GM12878 (cell line): Measurements from ENCODE around the gene RAB31. TPM values are rescaled to one million over a fixed set of nuclear protein-coding genes. Genes with fewer than 3 reads are reported as not detected.

ENCODE experiments used
- ATAC-seq: fragments of 200-7000 bp; cut with Tn5 transposase; 3 replicates; pipeline ENCODE4 v1.9.1; 2020; ENCODE audit warnings: mild to moderate bottlenecking, moderate library complexity
- BruUV-seq: library from RNA; stranded (reverse); fragments of 400-500 nt; replicated peaks from 2 replicates; lab custom pipeline; 2021; lab: Mats Ljungman, UMichigan
- CTCF ChIA-PET: fragments of 300-600 bp; sonication (Branson Sonifier 250); formaldehyde crosslinking; extraction: SDS; loops from one replicate; lab custom pipeline; 2021; ENCODE audit warnings: inconsistent platforms; lab: Yijun Ruan, JAX
- POLR2A ChIA-PET: fragments of 350-600 bp; formaldehyde crosslinking; extraction: SDS; loops from one replicate; lab custom pipeline; 2021; ENCODE audit warnings: inconsistent platforms; lab: Charles Lee
- RAD21 ChIA-PET: fragments of 300-600 bp; sonication (Branson Sonifier 250); formaldehyde crosslinking; loops from one replicate; lab custom pipeline; 2023; ENCODE audit warnings: antibody characterized with exemption; ENCODE audit not compliant: unreplicated experiment; lab: Charles Lee
- SMC1A ChIA-PET: fragments of 300-600 bp; sonication (Branson Sonifier 250); formaldehyde crosslinking; loops from one replicate; lab custom pipeline; 2023; ENCODE audit not compliant: unreplicated experiment, uncharacterized antibody; lab: Charles Lee
- DNase-seq: peaks from one replicate; pipeline ENCODE4 v3.0.0-alpha.2; 2011; ENCODE audit warnings: low read depth, low spot score
- FAIRE-seq: peaks from 3 replicates; lab custom pipeline; 2011; peaks lifted over from hg19 to GRCh38; lab: Jason Lieb, UNC
- H2AFZ ChIP-seq: 2 replicates; pipeline ENCODE4 v1.6.0; 2011; ENCODE audit warnings: low read depth, low read length, control low read depth; ENCODE audit not compliant: control insufficient read depth
- H3K27ac ChIP-seq: 2 replicates; pipeline ENCODE4 v1.5.1; 2011; ENCODE audit warnings: control low read depth; ENCODE audit not compliant: control insufficient read depth, insufficient read depth
- H3K27me3 ChIP-seq, 2 experiments: replicated peaks in 1 of 2; 2 replicates each; pipeline versions ENCODE4 v1.6.0 to v1.6.1; 2011; ENCODE audit warnings: low read length in 1 of 2; ENCODE audit not compliant: control insufficient read depth in 2 of 2, insufficient read depth in 2 of 2
- H3K36me3 ChIP-seq, 2 experiments: 2 replicates each; pipeline ENCODE4 v1.5.1; 2011; ENCODE audit warnings: low read length in 1 of 2; ENCODE audit not compliant: control insufficient read depth in 2 of 2, insufficient read depth in 2 of 2
- H3K4me1 ChIP-seq: 2 replicates; pipeline ENCODE4 v1.6.1; 2011; ENCODE audit warnings: mild to moderate bottlenecking, low read length, moderate library complexity, mixed read lengths; ENCODE audit not compliant: control insufficient read depth, insufficient read depth
- H3K4me2 ChIP-seq: 2 replicates; pipeline ENCODE4 v1.6.0; 2011; ENCODE audit warnings: control low read depth; ENCODE audit not compliant: control insufficient read depth, insufficient read depth
- H3K4me3 ChIP-seq: fragments of 200-600 bp; sonication (generic); 2 replicates; pipeline ENCODE4 v1.5.1; 2016
- H3K79me2 ChIP-seq: 2 replicates; pipeline ENCODE4 v1.6.0; 2011; ENCODE audit warnings: low read length; ENCODE audit not compliant: control insufficient read depth, insufficient read depth
- H3K9ac ChIP-seq: 2 replicates; pipeline ENCODE4 v1.8.0; 2011; ENCODE audit warnings: low read length, control low read depth, mixed read lengths; ENCODE audit not compliant: control insufficient read depth, insufficient read depth
- H3K9me3 ChIP-seq: replicated peaks from 3 replicates; pipeline ENCODE4 v1.5.1; 2011; ENCODE audit warnings: mild to moderate bottlenecking, low read length; ENCODE audit not compliant: control insufficient read depth, insufficient read depth
- H4K20me1 ChIP-seq: 2 replicates; pipeline ENCODE4 v1.6.0; 2011; ENCODE audit not compliant: control insufficient read depth, insufficient read depth
- BCL3 ChIP-seq: IDR thresholded peaks from 2 replicates; pipeline ENCODE4 v1.6.1; 2011; ENCODE audit warnings: borderline replicate concordance, low read depth, mild to moderate bottlenecking, moderate library complexity, low read length; ENCODE audit not compliant: insufficient read depth, poor library complexity, severe bottlenecking
- BCLAF1 ChIP-seq: fragments of 450-650 bp; IDR thresholded peaks from 2 replicates; pipeline ENCODE4 v1.6.1; 2017; ENCODE audit warnings: antibody characterized with exemption, mild to moderate bottlenecking, moderate library complexity
- BRCA1 ChIP-seq: IDR thresholded peaks from 2 replicates; pipeline ENCODE4 v1.6.1; 2011; ENCODE audit warnings: low read depth, low read length, improper control_type of control experiment
- NFYB ChIP-seq: IDR thresholded peaks from 2 replicates; pipeline ENCODE4 v1.6.1; 2011; ENCODE audit warnings: low read depth, mild to moderate bottlenecking, low read length, improper control_type of control experiment, moderate library complexity; ENCODE audit not compliant: insufficient read depth
- RAD21 ChIP-seq: IDR thresholded peaks from 2 replicates; pipeline ENCODE4 v1.6.1; 2011; ENCODE audit warnings: mild to moderate bottlenecking, low read depth, low read length, moderate library complexity; ENCODE audit not compliant: insufficient read depth
- RB1 ChIP-seq: fragments of 450-650 bp; formaldehyde crosslinking; IDR thresholded peaks from 2 replicates; pipeline ENCODE4 v1.6.1; 2017; ENCODE audit warnings: mild to moderate bottlenecking, borderline replicate concordance
- RELA ChIP-seq: fragments of 450-650 bp; IDR thresholded peaks from 2 replicates; pipeline ENCODE4 v1.8.0; 2014; ENCODE audit warnings: borderline replicate concordance; ENCODE audit not compliant: partially characterized antibody
- RELB ChIP-seq: fragments of 450-650 bp; IDR thresholded peaks from 2 replicates; pipeline ENCODE4 v1.6.1; 2017; ENCODE audit warnings: low read depth, mild to moderate bottlenecking, moderate library complexity
- SMAD1 ChIP-seq: fragments of 450-650 bp; IDR thresholded peaks from 2 replicates; pipeline ENCODE4 v1.6.1; 2018; ENCODE audit warnings: mild to moderate bottlenecking, low read depth; ENCODE audit not compliant: partially characterized antibody
- SUZ12 ChIP-seq: fragments of 200-600 bp; sonication (generic); IDR thresholded peaks from one replicate; pipeline ENCODE4 v1.6.1; 2018; ENCODE audit warnings: antibody characterized with exemption, mild to moderate bottlenecking; ENCODE audit not compliant: unreplicated experiment
- ZBTB11 ChIP-seq: fragments of 450-650 bp; formaldehyde crosslinking; IDR thresholded peaks from 2 replicates; pipeline ENCODE4 v1.5.0; 2022; ENCODE audit warnings: mild to moderate bottlenecking, missing genetic modification characterization
- ZBTB33 ChIP-seq: fragments of 450-650 bp; IDR thresholded peaks from 2 replicates; pipeline ENCODE4 v1.6.1; 2017; ENCODE audit warnings: mild to moderate bottlenecking
- WGBS: methylation state at CpG from one replicate; pipeline ENCODE4 v1.1.6; 2016; ENCODE audit warnings: low lambda C conversion rate; ENCODE audit not compliant: insufficient replicate concordance, insufficient coverage; ENCODE audit errors: missing lambda C conversion rate; 5-methylcytosine and 5-hydroxymethylcytosine counted together
- in situ Hi-C: fragments of 300-500 bp; cut with MboI; formaldehyde crosslinking; loops from 9 replicates; pipeline ENCODE4 v1.14.3; 2018; ENCODE audit warnings: mixed read lengths
- intact Hi-C: fragments of 100-400 bp; cut with micrococcal nuclease; formaldehyde crosslinking; loops from one replicate; pipeline ENCODE4 v1.14.2; 2022; ENCODE audit not compliant: unreplicated experiment
- polyA plus RNA-seq, 11 experiments: library from polyadenylated mRNA; depleted of rRNA in 4 of 11; unstranded in 6 of 11; stranded (reverse) in 5 of 11; fragments of >200 nt; fragmentation: Nextera tagmentation in 4 of 11; fragmentation: Illumina TruSeq in 1 of 11; extraction: Ambion mirVana in 4 of 11; extraction: Trizol in 1 of 11; gene quantifications; 1 replicate in 1 of 11; 2 replicates in 10 of 11; pipeline versions ENCODE4 v1.2.1 to v1.2.3, GENCODE V29; 2011 to 2016; ENCODE audit warnings: inconsistent platforms in 2 of 11, missing spikeins in 2 of 11, low read depth in 1 of 11
- total RNA-seq, 4 experiments: library from RNA; depleted of rRNA in 3 of 4; stranded (reverse); fragments of >200 nt in 3 of 4; fragmentation: Illumina TruSeq in 1 of 4; extraction: Trizol in 1 of 4; gene quantifications; 2 replicates each; pipeline versions ENCODE4 v1.2.1 to v1.2.3, GENCODE V29; 2013 to 2021

RAB31 gene
- total and polyA plus RNA-seq, 10 of the 15 experiments (the other 5 are each of a cell fraction or from before 2014, with no cell fraction given): 0.80 to 23.3 (median 12.2) TPM

GRCh38 chr18:9811978-9812377 is 103.9 kb downstream of the RAB31 start:
- SMC1A ChIA-PET: no interaction called here
- Histone ChIP-seq H3K79me2 (no peaks in the 10 kb centered on the region), H3K4me1 (no peaks in the 10 kb centered on the region), H3K9me3 (no peaks in the 10 kb centered on the region), H3K9ac (no peak overlapping the region), H3K4me2 (no peak overlapping the region), H3K36me3 (no peaks in the 10 kb centered on the region), H4K20me1 (no peaks in the 10 kb centered on the region), H2AFZ (no peak overlapping the region), H3K27me3 (no peaks in the 10 kb centered on the region), H3K4me3 (no peak overlapping the region), H3K27ac (no peak overlapping the region)
- 67% methylated on average over 5 of the region's 5 CpGs for WGBS
- CTCF ChIA-PET: no interaction called here
- FAIRE-seq (no peak), DNase-seq (no peak), ATAC-seq (no peak)
- intact Hi-C loops: no loop called here
- RAD21 ChIA-PET: no interaction called here
- no TSS peak for BruUV-seq
- TF ChIP-seq SUZ12 (no peak), ZBTB33 (no peak), RAD21 (no peak), RELB (no peak), RELA (no peak), ZBTB11 (no peak), BRCA1 (no peak), NFYB (no peak), RB1 (no peak), BCL3 (no peak), BCLAF1 (no peak), SMAD1 (no peak)
- in situ Hi-C loops: no loop called here
- POLR2A ChIA-PET: no interaction called here
